ENCODE measurements around the gene PRR36.
A peak's percentile ranks its signal among the peaks of the same experiment; 100 is the strongest.

PRR36 gene

GRCh38 chr19:7842661-7843294, 31.4 kb downstream of the PRR36 start:
- no peak for DNase-seq

GRCh38 chr19:7841751-7842660, 32.2 kb downstream of the PRR36 start:
- no peak for DNase-seq

GRCh38 chr19:7840629-7841028, 33.6 kb downstream of the PRR36 start:
- no peak for DNase-seq

- DNase-seq: no peak
Measured at GRCh38 chr19:7839476-7839875, 34.7 kb downstream of the PRR36 start.

GRCh38 chr19:7833225-7834099, 40.7 kb downstream of the PRR36 start:
- DNase-seq: peak; percentile 79

GRCh38 chr19:7832781-7833180, 41.4 kb downstream of the PRR36 start:
- DNase-seq: no peak

GRCh38 chr19:7832009-7832408, 42.2 kb downstream of the PRR36 start:
- DNase-seq: no peak

- no peak for DNase-seq
Measured at GRCh38 chr19:7831452-7831851, 42.7 kb downstream of the PRR36 start.

- no peak for DNase-seq
Measured at GRCh38 chr19:7830823-7831222, 43.4 kb downstream of the PRR36 start.

GRCh38 chr19:7830272-7830771, 43.9 kb downstream of the PRR36 start:
- no peak for DNase-seq

GRCh38 chr19:7829561-7830271, 44.5 kb downstream of the PRR36 start, which contains the start of gene EVI5L:
Gene EVI5L (plus strand): TSS chr19:7830218. CDS start chr19:7846543, 16,325 bp downstream.
- DNase-seq: peak; percentile 99

GRCh38 chr19:7829166-7829520, 45.0 kb downstream of the PRR36 start:
- no peak for DNase-seq

GRCh38 chr19:7823686-7824301, 50.4 kb downstream of the PRR36 start:
- no peak for DNase-seq

- DNase-seq: no peak
Measured at GRCh38 chr19:7822910-7823515, 51.2 kb downstream of the PRR36 start.

GRCh38 chr19:7820588-7820987, 53.6 kb downstream of the PRR36 start:
- DNase-seq: no peak

- DNase-seq: no peak
Measured at GRCh38 chr19:7819337-7819736, 54.9 kb downstream of the PRR36 start.

GRCh38 chr19:7818806-7819205, 55.4 kb downstream of the PRR36 start:
- DNase-seq: no peak
